ENCODE data around the gene STIMATE. TPM values are rescaled to one million over a fixed set of nuclear protein-coding genes. Genes with fewer than 3 reads are reported as not detected.

Gene STIMATE
- total and polyA plus RNA-seq, 2 experiments from 2014 or later, result 9.3 to 10.3 TPM

- no peaks in the 10 kb centered on the region for H3K79me2 ChIP-seq (ENCODE audit: insufficient read depth)
- no peak overlapping the region for H3K4me3 ChIP-seq
- no peaks in the 10 kb centered on the region for H3K4me1 ChIP-seq (ENCODE audit: insufficient read depth)
- no peak for TF ChIP-seq EZH2 (IDR thresholded peaks at IDR 0.05; ENCODE audit: insufficient read depth, poor library complexity, severe bottlenecking)
- in situ Hi-C loops (cut with MboI), result no loop called here
- no peaks in the 10 kb centered on the region for H3F3A ChIP-seq (ENCODE audit: insufficient read depth)
- no peaks in the 10 kb centered on the region for H3K36me3 ChIP-seq (ENCODE audit: low read depth)
- H3K9ac ChIP-seq, result no peak overlapping the region
- no peak overlapping the region for H2AFZ ChIP-seq
- H3K27me3 ChIP-seq (replicated peaks; ENCODE audit: insufficient read depth), result no peaks in the 10 kb centered on the region
- H3K9me2 ChIP-seq (ENCODE audit: insufficient read depth), result no peaks in the 10 kb centered on the region
- H3K4me2 ChIP-seq (ENCODE audit: unreplicated experiment), result no peak overlapping the region
- no peaks in the 10 kb centered on the region for H3K9me3 ChIP-seq (ENCODE audit: low read depth)
- no peak for DNase-seq
- H4K20me1 ChIP-seq (ENCODE audit: insufficient read depth), result no peaks in the 10 kb centered on the region
- WGBS, 2 experiments (ENCODE audit: low coverage in 1 of 2, low lambda C conversion rate in 2 of 2, missing lambda C conversion rate in 2 of 2), result 86 to 89% methylated on average over 8 of the region's 8 CpGs
- H3K27ac ChIP-seq, result no peak overlapping the region
These were observed 37.5 kb downstream of the STIMATE start for GRCh38 chr3:52859686-52860423.

DNA sequence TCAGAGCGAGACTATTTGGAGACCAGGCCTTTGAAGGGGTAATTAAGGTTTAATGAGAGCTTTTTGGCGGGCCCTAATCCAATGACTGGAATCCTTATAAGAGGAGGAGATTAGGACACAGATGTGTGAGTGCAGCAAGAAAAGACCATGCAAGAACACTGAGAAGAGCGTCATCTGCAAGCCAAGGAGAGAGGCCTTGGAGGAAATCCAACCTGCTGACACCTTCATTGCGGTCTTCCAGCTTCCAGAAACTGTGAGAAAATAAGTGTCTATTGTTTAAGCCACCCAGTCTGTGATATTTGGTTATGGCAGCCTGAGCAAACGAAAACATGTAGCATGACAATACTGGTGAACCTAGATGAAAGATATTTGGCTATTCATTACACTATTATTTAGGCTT, 39.5 kb downstream of the STIMATE start:
- Histone ChIP-seq H3K4me1 (ENCODE audit: insufficient read depth) (no peaks in the 10 kb centered on the region), H3K79me2 (ENCODE audit: insufficient read depth) (no peaks in the 10 kb centered on the region), H3K36me3 (ENCODE audit: low read depth) (no peaks in the 10 kb centered on the region), H3K4me2 (ENCODE audit: unreplicated experiment) (no peak overlapping the region), H3F3A (ENCODE audit: insufficient read depth) (no peaks in the 10 kb centered on the region), H3K9ac (no peak overlapping the region), H4K20me1 (ENCODE audit: insufficient read depth) (no peaks in the 10 kb centered on the region), H2AFZ (no peak overlapping the region), H3K9me3 (ENCODE audit: low read depth) (no peaks in the 10 kb centered on the region), H3K27me3 (replicated peaks; ENCODE audit: insufficient read depth) (no peaks in the 10 kb centered on the region), H3K4me3 (no peak overlapping the region), H3K27ac (no peak overlapping the region), H3K9me2 (ENCODE audit: insufficient read depth) (no peaks in the 10 kb centered on the region)
- in situ Hi-C loops (cut with MboI), result no loop called here
- no peak for TF ChIP-seq EZH2phosphoT487 (IDR thresholded peaks at IDR 0.05; ENCODE audit: insufficient read depth, low read depth)
- no peak for TF ChIP-seq EZH2 (IDR thresholded peaks at IDR 0.05; ENCODE audit: insufficient read depth, poor library complexity, severe bottlenecking)
- 95 to 96% methylated on average over 5 of the region's 5 CpGs for WGBS, 2 experiments (ENCODE audit: low coverage in 1 of 2, low lambda C conversion rate in 2 of 2, missing lambda C conversion rate in 2 of 2)
- no peak for DNase-seq

- no peaks in the 10 kb centered on the region for H3F3A ChIP-seq (ENCODE audit: insufficient read depth)
- H3K4me3 ChIP-seq, result no peak overlapping the region
- H4K20me1 ChIP-seq (ENCODE audit: insufficient read depth), result no peaks in the 10 kb centered on the region
- TF ChIP-seq EZH2phosphoT487 (IDR thresholded peaks at IDR 0.05; ENCODE audit: insufficient read depth, low read depth) (no peak), EZH2 (IDR thresholded peaks at IDR 0.05; ENCODE audit: insufficient read depth, poor library complexity, severe bottlenecking) (no peak)
- H3K79me2 ChIP-seq (ENCODE audit: insufficient read depth), result no peaks in the 10 kb centered on the region
- no peaks in the 10 kb centered on the region for H3K27me3 ChIP-seq (replicated peaks; ENCODE audit: insufficient read depth)
- H3K4me1 ChIP-seq (ENCODE audit: insufficient read depth), result no peaks in the 10 kb centered on the region
- no peaks in the 10 kb centered on the region for H3K9me3 ChIP-seq (ENCODE audit: low read depth)
- WGBS, 2 experiments (ENCODE audit: low coverage in 1 of 2, low lambda C conversion rate in 2 of 2, missing lambda C conversion rate in 2 of 2), result 84 to 85% methylated on average over 3 of the region's 3 CpGs
- DNase-seq, result no peak
- no peak overlapping the region for H3K4me2 ChIP-seq (ENCODE audit: unreplicated experiment)
- H3K9me2 ChIP-seq (ENCODE audit: insufficient read depth), result no peaks in the 10 kb centered on the region
- no peak overlapping the region for H3K27ac ChIP-seq
- H3K9ac ChIP-seq, result no peak overlapping the region
- no peak overlapping the region for H2AFZ ChIP-seq
- H3K36me3 ChIP-seq (ENCODE audit: low read depth), result no peaks in the 10 kb centered on the region
- in situ Hi-C loops (cut with MboI), result no loop called here
These were observed 40.2 kb downstream of the STIMATE start for GRCh38 chr3:52857133-52857532.

- H3K9me2 ChIP-seq (ENCODE audit: insufficient read depth), result no peaks in the 10 kb centered on the region
- no peaks in the 10 kb centered on the region for H3K9me3 ChIP-seq (ENCODE audit: low read depth)
- H3K4me1 ChIP-seq (ENCODE audit: insufficient read depth), result no peaks in the 10 kb centered on the region
- no peak overlapping the region for H3K4me2 ChIP-seq (ENCODE audit: unreplicated experiment)
- no peaks in the 10 kb centered on the region for H3F3A ChIP-seq (ENCODE audit: insufficient read depth)
- H3K9ac ChIP-seq, result no peak overlapping the region
- in situ Hi-C loops (cut with MboI), result no loop called here
- H3K27me3 ChIP-seq (replicated peaks; ENCODE audit: insufficient read depth), result no peaks in the 10 kb centered on the region
- TF ChIP-seq EZH2phosphoT487 (IDR thresholded peaks at IDR 0.05; ENCODE audit: insufficient read depth, low read depth), result no peak
- no peak for TF ChIP-seq EZH2 (IDR thresholded peaks at IDR 0.05; ENCODE audit: insufficient read depth, poor library complexity, severe bottlenecking)
- DNase-seq, result no peak
- H3K79me2 ChIP-seq (ENCODE audit: insufficient read depth), result no peaks in the 10 kb centered on the region
- no peaks in the 10 kb centered on the region for H3K36me3 ChIP-seq (ENCODE audit: low read depth)
- no peak overlapping the region for H2AFZ ChIP-seq
- no peaks in the 10 kb centered on the region for H4K20me1 ChIP-seq (ENCODE audit: insufficient read depth)
- H3K4me3 ChIP-seq, result no peak overlapping the region
- H3K27ac ChIP-seq, result no peak overlapping the region
- 87 to 96% methylated on average over 5 of the region's 5 CpGs for WGBS, 2 experiments (ENCODE audit: low coverage in 1 of 2, low lambda C conversion rate in 2 of 2, missing lambda C conversion rate in 2 of 2)
These were observed 40.7 kb downstream of the STIMATE start for GRCh38 chr3:52856666-52857065.
